PC-3 (cell line): ENCODE results near the gene RTBDN. TPM values are rescaled to one million over a fixed set of nuclear protein-coding genes. Genes with fewer than 3 reads are reported as not detected.

Experiments
- ATAC-seq: fragments of 200-7000 bp; cut with Tn5 transposase; 2 replicates; pipeline ENCODE4 v1.9.1; 2020; ENCODE audit warnings: mild to moderate bottlenecking, moderate library complexity
- BruUV-seq: library from RNA; stranded (reverse); fragments of 400-500 nt; replicated peaks from 2 replicates; lab custom pipeline; 2021; lab: Mats Ljungman, UMichigan
- CTCF ChIA-PET: fragments of 300-600 bp; sonication (Branson Sonifier 250); formaldehyde crosslinking; loops from one replicate; lab custom pipeline; 2022; ENCODE audit warnings: antibody characterized with exemption; lab: Charles Lee
- POLR2A ChIA-PET: fragments of 300-600 bp; sonication (Branson Sonifier 250); formaldehyde crosslinking; loops from one replicate; lab custom pipeline; 2022; ENCODE audit warnings: antibody characterized with exemption; ENCODE audit not compliant: unreplicated experiment; lab: Charles Lee
- DNase-seq: peaks from one replicate; pipeline ENCODE4 v3.0.0-alpha.2; 2015
- H2AFZ ChIP-seq: fragments of 300-600 bp; sonication (generic); 2 replicates; pipeline ENCODE4 v1.6.0; 2016; ENCODE audit warnings: antibody characterized with exemption, low read length
- H3F3A ChIP-seq: fragments of 300-600 bp; sonication (generic); one replicate; pipeline ENCODE4 v1.6.0; 2017; ENCODE audit warnings: antibody characterized with exemption, low read length, control low read depth, mild to moderate bottlenecking; ENCODE audit not compliant: unreplicated experiment
- H3K27ac ChIP-seq: fragments of 300-600 bp; sonication (generic); 2 replicates; pipeline ENCODE4 v1.5.1; 2016; ENCODE audit warnings: mild to moderate bottlenecking, low read length
- H3K27me3 ChIP-seq: fragments of 300-600 bp; sonication (generic); 2 replicates; pipeline ENCODE4 v1.6.1; 2016; ENCODE audit warnings: low read length, mixed read lengths
- H3K36me3 ChIP-seq: fragments of 300-600 bp; sonication (generic); 2 replicates; pipeline ENCODE4 v1.6.1; 2016; ENCODE audit warnings: low read depth, mixed run types, low read length, mixed read lengths
- H3K4me1 ChIP-seq: fragments of 300-600 bp; sonication (generic); 2 replicates; pipeline ENCODE4 v1.5.1; 2016; ENCODE audit warnings: low read length; ENCODE audit not compliant: insufficient read depth
- H3K4me2 ChIP-seq: fragments of 300-600 bp; sonication (generic); 2 replicates; pipeline ENCODE4 v1.6.0; 2016; ENCODE audit warnings: low read length
- H3K4me3 ChIP-seq: fragments of 300-600 bp; sonication (generic); 2 replicates; pipeline ENCODE4 v1.5.1; 2016; ENCODE audit warnings: mild to moderate bottlenecking, low read length, mixed read lengths
- H3K79me2 ChIP-seq: fragments of 300-600 bp; sonication (generic); 2 replicates; pipeline ENCODE4 v1.6.1; 2017; ENCODE audit warnings: low read length, mixed read lengths
- H3K9ac ChIP-seq: fragments of 300-600 bp; sonication (generic); 2 replicates; pipeline ENCODE4 v1.6.0; 2016; ENCODE audit warnings: mild to moderate bottlenecking, low read length
- H3K9me2 ChIP-seq: fragments of 300-600 bp; sonication (generic); replicated peaks from 2 replicates; pipeline ENCODE4 v1.6.1; 2016; ENCODE audit warnings: mixed run types, low read length, mixed read lengths
- H3K9me3 ChIP-seq: fragments of 300-600 bp; sonication (generic); 2 replicates; pipeline ENCODE4 v1.6.1; 2016; ENCODE audit warnings: low read length, mixed read lengths
- H4K20me1 ChIP-seq: fragments of 300-600 bp; sonication (generic); 2 replicates; pipeline ENCODE4 v1.6.1; 2016; ENCODE audit warnings: low read length, mixed read lengths
- EZH2 ChIP-seq: fragments of 300-600 bp; sonication (generic); IDR thresholded peaks from one replicate; pipeline ENCODE4 v1.6.1; 2017; ENCODE audit warnings: antibody characterized with exemption, mild to moderate bottlenecking, low read length; ENCODE audit not compliant: unreplicated experiment
- EZH2phosphoT487 ChIP-seq: fragments of 300-600 bp; sonication (generic); IDR thresholded peaks from 2 replicates; pipeline ENCODE4 v1.6.1; 2018; ENCODE audit warnings: mild to moderate bottlenecking, antibody characterized with exemption, low read length, borderline replicate concordance
- intact Hi-C: fragments of 100-400 bp; cut with micrococcal nuclease; formaldehyde crosslinking; loops from 2 replicates; pipeline ENCODE4 v1.9.0; 2023
- total RNA-seq: library from RNA; depleted of rRNA; stranded (reverse); fragments of >200 nt; gene quantifications from 2 replicates; pipeline ENCODE4 v1.2.3, GENCODE V29; 2014
- TF ChIP-seq, protein P1 (sequence below): fragments of 300-600 bp; sonication (generic); conservative IDR thresholded peaks from 2 replicates; pipeline ENCODE4 v1.5.1; 2017; ENCODE audit warnings: antibody characterized with exemption, low read depth, mild to moderate bottlenecking, low read length

RTBDN gene
- total RNA-seq, 1 experiment from 2014 or later, result 3.7 TPM

- no peaks in the 10 kb centered on the region for H3K9me3 ChIP-seq
- no peaks in the 10 kb centered on the region for H3K27me3 ChIP-seq
- TF ChIP-seq EZH2 (no peak), EZH2phosphoT487 (no peak)
- TF ChIP-seq, protein P1, sequence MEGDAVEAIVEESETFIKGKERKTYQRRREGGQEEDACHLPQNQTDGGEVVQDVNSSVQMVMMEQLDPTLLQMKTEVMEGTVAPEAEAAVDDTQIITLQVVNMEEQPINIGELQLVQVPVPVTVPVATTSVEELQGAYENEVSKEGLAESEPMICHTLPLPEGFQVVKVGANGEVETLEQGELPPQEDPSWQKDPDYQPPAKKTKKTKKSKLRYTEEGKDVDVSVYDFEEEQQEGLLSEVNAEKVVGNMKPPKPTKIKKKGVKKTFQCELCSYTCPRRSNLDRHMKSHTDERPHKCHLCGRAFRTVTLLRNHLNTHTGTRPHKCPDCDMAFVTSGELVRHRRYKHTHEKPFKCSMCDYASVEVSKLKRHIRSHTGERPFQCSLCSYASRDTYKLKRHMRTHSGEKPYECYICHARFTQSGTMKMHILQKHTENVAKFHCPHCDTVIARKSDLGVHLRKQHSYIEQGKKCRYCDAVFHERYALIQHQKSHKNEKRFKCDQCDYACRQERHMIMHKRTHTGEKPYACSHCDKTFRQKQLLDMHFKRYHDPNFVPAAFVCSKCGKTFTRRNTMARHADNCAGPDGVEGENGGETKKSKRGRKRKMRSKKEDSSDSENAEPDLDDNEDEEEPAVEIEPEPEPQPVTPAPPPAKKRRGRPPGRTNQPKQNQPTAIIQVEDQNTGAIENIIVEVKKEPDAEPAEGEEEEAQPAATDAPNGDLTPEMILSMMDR, result no peak
- DNase-seq (peak; percentile 38), ATAC-seq (no peak; the same call in 1 of the 2 replicates)
- H3K4me1 ChIP-seq, result peaks cover 23% of the 10 kb centered on the region
- no peaks in the 10 kb centered on the region for H4K20me1 ChIP-seq
- H3K4me3 ChIP-seq, result peak overlapping the region; percentile 81
- H3K36me3 ChIP-seq, result peaks cover 15% of the 10 kb centered on the region
- ChIA-PET CTCF (no interaction called here), POLR2A (no interaction called here)
- H3K9me2 ChIP-seq, result no peaks in the 10 kb centered on the region
- intact Hi-C loops, result loop anchor here (5.0 kb wide), 1 partner anchor 35 kb away; the partner anchor contains the start of gene MAST1
- H3K79me2 ChIP-seq, result peaks cover 38% of the 10 kb centered on the region
- H3K9ac ChIP-seq, result peak overlapping the region; percentile 84; the same call in 1 of the 2 replicates
- no peaks in the 10 kb centered on the region for H3F3A ChIP-seq
- BruUV-seq, result no TSS peak
- peak overlapping the region; percentile 91 for H3K4me2 ChIP-seq
- peak overlapping the region; percentile 91 for H2AFZ ChIP-seq
- no peak overlapping the region for H3K27ac ChIP-seq
These were observed 31.9 kb downstream of the RTBDN start for GRCh38 chr19:12802267-12803106.

- CTCF ChIA-PET, result no interaction called here
These were observed 32.7 kb downstream of the RTBDN start, which contains the start of the genes PRDX2 and THSD8 for GRCh38 chr19:12801466-12802266. PRDX2 (minus strand) TSS chr19:12801800; CDS start chr19:12801261, 539 bp downstream. THSD8 (plus strand) TSS chr19:12802069; CDS start chr19:12802072, 3 bp downstream.

More at GRCh38 chr19:12801466-12802266, 32.7 kb downstream of the RTBDN start, which contains the start of the genes PRDX2 and THSD8:
- BruUV-seq, result no TSS peak
- TF ChIP-seq EZH2, result no peak
- TF ChIP-seq, protein P1, result no peak
- no peak for TF ChIP-seq EZH2phosphoT487
- no peaks in the 10 kb centered on the region for H3F3A ChIP-seq
- H3K9me2 ChIP-seq, result no peaks in the 10 kb centered on the region
- H4K20me1 ChIP-seq, result no peaks in the 10 kb centered on the region
- peak within 1 kb of the TSS; percentile 91 for H3K4me2 ChIP-seq
- POLR2A ChIA-PET, result no interaction called here
- peaks cover 16% of the 10 kb centered on the region for H3K4me1 ChIP-seq
- H3K79me2 ChIP-seq, result peaks cover 30% of the 10 kb centered on the region
- no peaks in the 10 kb centered on the region for H3K9me3 ChIP-seq
- H3K36me3 ChIP-seq, result peaks cover 15% of the 10 kb centered on the region
- DNase-seq (peak; percentile 89), ATAC-seq (peak; percentile 67)
- H3K27me3 ChIP-seq, result no peaks in the 10 kb centered on the region
- peak within 1 kb of the TSS; percentile 91 for H2AFZ ChIP-seq
- H3K9ac ChIP-seq, result peak within 1 kb of the TSS; percentile 84
- peak within 1 kb of the TSS; percentile 81 for H3K4me3 ChIP-seq
- intact Hi-C loops, result loop anchor here (5.0 kb wide), 1 partner anchor 36 kb away; the partner anchor contains the start of gene MAST1
- H3K27ac ChIP-seq, result no peak within 1 kb of the TSS; the same call in 1 of the 2 replicates
